ENCODE results near the gene APC2.
"Not testable (repeated sequence)": the region's sequence is repeated elsewhere in the genome, so short reads cannot be mapped to it uniquely, and the experiment has no call there.

The APC2 gene

GRCh38 chr19:1417145-1417544, 32.8 kb upstream of the APC2 start:
- no peak for DNase-seq

DNA sequence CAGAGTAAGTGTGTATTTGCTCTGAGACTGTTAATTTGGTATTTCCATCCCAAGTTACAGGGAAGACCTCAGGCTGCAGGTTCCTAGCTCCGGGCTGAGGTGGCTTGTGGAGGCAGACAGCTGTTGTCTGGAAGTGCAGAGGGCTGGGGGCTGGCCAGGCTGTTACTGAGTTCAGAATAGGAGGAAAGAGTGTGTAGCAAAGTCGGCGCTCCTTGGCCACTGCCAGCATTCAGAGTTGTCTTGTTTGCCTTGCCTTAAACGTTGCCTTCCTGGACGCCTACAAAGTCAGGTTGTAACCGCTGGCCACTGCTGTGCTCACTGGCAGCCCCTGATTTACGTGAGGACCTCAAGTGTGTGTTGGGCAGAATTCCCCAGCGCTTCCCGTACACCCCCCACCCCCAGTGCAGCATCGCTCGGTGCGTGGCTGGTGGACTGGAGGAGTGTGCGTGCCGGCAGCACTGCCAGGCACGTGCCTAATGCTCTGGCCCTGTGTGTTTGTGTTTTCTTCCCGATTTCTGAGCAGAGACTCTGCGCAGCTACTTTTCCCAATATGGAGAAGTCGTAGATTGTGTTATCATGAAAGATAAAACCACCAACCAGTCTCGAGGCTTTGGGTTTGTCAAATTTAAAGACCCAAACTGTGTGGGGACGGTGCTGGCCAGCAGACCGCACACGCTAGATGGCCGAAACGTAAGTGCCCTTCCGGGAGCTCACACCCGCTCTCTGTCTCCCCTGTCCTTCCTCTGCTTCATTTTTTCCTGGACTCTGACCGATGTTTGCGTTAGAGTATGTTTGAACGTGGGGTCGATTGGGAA, 32.0 kb upstream of the APC2 start:
- DNase-seq = no peak

GRCh38 chr19:1418496-1418775, 31.5 kb upstream of the APC2 start:
- DNase-seq = no peak

DNA sequence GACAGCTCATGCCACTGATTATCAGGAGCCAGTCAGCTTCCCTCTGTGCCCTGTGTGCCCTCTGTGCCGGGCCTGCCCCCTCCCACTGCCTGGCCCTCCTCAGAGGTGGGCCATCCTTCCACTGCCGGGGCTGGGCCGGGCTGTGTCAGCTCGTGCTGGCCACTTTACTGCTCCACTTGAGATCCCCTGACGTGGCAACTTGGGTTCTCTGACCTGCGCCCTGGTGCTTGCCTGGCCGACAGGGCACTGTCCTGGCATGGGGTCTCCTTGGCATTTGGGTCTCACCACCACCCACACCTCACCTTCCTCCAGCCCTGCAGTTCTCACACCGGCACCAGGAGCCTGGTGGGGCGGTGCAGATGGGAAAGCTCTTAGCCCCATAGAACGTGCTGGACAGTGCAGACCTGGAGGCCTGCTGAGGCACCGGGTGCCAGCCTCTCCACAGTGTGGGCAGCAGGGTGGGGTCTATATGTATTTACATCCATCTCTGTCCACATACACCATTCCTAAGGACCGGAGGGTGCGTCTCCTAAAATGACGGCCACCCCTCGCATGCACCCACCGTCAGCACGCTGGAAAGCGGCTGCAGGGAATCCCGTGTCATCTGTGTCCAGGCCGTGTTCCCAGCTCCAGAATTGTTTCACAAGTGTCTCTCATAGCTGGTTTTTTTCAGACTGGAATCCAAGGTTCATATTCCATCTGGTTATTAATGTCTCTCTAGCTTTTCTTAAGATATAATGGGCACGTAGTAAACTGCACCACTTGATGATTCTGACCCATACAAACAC, 30.8 kb upstream of the APC2 start:
- no peak for DNase-seq

DNA sequence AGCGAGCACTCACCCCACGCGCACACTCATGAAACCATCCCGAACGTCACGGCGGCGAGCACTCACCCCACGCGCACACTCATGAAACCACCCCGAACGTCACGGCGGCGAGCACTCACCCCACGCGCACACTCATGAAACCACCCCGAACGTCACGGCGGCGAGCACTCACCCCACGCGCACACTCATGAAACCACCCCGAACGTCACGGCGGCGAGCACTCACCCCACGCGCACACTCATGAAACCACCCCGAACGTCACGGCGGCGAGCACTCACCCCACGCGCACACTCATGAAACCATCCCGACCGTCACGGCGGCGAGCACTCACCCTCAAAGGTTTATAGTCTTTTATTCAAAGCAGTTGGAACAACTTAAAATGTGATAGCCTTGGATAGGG, 29.8 kb upstream of the APC2 start:
- not testable (repeated sequence) for DNase-seq

DNA sequence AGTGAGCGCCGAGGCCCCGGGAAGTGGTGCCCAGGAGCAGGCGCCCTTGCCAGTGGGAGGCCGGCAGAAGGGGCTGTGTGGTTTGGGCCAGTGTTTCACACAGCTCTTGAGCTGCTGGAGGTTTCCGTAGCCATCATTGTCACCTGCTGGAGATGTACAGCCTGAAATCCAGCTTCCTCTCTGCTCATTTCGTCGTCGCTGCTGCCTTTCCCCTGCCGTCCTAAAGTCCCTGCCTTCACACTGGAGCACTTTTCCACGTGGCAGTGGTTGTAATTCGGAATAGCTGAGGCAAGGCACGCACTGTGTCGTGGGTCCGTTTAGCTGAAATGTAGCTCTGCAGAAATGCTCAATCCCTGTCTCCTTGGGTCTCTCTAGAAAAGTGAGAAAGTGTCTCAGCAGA, 29.3 kb upstream of the APC2 start:
- DNase-seq = no peak

- DNase-seq = no peak
Measured at GRCh38 chr19:1421218-1421957, 28.5 kb upstream of the APC2 start.

DNA sequence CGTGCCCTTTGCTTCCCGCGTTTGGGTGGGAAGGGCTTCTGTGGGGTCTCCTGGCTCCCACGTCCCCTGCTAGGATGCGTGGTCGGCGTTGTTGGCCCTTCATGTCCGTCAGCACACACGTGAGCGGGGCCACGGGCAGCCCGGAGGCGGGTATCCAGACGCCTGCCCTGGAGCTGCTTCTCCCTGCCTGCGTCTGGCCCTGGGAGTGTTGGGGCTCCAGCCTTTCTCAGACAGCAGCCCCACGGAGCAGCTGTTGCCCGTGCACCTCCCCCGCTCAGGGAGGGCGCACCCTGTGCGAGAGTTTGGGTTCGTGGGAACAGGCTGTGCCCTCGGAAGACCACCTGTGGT, 28.0 kb upstream of the APC2 start:
- DNase-seq = no peak

- DNase-seq = no peak
Measured at GRCh38 chr19:1422360-1422759, 27.6 kb upstream of the APC2 start.

DNA sequence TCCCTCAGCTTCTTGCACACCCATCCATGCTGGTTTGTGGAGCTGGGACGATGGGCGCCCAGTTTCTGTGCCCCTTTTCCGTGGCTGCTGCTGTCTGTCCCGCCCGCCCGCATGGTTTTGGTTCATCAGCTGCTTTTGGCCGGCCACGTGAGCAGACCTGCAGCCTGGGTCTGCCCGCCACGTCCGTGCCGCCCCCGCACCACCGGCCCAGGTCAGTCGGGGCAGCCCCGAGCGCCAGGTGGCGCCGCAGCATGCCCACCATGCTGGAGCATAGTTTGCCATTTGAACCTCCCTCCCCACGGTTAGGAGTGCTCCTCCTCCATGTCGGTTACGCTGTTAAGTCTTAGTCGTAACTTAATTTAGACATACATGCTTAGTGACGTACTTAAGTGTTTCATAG, 27.0 kb upstream of the APC2 start:
- DNase-seq = no peak

- no peak for DNase-seq
Measured at GRCh38 chr19:1423436-1424191, 26.3 kb upstream of the APC2 start.

- no peak for DNase-seq
Measured at GRCh38 chr19:1424192-1424955, 25.5 kb upstream of the APC2 start.

GRCh38 chr19:1425102-1425837, 24.7 kb upstream of the APC2 start:
- no peak for DNase-seq

DNA sequence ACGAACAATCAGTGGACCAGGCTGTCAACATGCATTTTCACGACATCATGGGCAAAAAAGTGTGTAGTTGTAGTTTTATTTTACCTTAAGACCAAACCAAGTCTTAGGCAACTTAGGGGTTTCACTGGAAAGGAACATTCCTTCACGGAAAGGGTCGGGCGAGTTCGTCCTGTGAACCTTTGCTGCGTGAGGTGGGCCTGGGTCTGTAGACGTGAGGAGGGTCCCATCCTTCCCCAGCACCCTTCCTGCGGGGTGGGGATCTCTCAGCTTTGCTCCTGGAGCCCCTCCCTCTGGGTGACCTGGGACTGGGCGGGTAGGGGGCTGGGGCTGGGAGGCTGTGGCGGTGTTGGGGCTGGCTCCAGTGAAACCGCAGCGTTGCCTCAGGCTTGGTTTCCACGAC, 24.0 kb upstream of the APC2 start:
- no peak for DNase-seq

DNA sequence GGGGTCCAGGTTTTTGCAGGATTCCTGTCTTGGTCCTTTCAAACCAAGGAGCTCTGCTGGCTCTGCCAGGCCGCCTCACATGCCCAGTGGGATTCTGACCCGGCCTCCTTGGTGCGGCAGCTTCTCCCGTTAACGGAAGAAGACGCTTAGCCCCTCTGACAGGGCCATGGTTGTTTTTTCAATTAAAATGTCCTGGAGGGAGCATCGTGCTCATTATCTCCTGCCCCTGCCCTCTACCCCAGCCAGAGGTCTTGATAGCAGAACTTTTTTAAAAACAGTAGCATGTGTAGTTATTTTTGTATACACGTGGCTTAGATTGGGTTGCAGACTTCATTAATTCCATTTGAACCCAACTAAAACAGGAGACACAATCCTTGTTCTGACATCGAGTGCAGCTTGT, 23.2 kb upstream of the APC2 start:
- DNase-seq = no peak

- no peak for DNase-seq
Measured at GRCh38 chr19:1427221-1427920, 22.6 kb upstream of the APC2 start.

GRCh38 chr19:1428738-1429391, 21.1 kb upstream of the APC2 start:
- DNase-seq = no peak

GRCh38 chr19:1429750-1430149, 20.2 kb upstream of the APC2 start:
- DNase-seq = no peak

GRCh38 chr19:1430246-1430645, 19.7 kb upstream of the APC2 start:
- DNase-seq = no peak

GRCh38 chr19:1431759-1432506, 18.0 kb upstream of the APC2 start:
- no peak for DNase-seq

Data from SIG-M5 (cell line).